ENCODE results near the gene GPR42. TPM values are rescaled to one million over a fixed set of nuclear protein-coding genes. Genes with fewer than 3 reads are reported as not detected.
A peak's percentile ranks its signal among the peaks of the same experiment; 100 is the strongest.

Gene GPR42
- total and polyA plus RNA-seq, 11 donors: not detected

- no peaks in the 10 kb centered on the region for H3K9me3 ChIP-seq
- no peaks in the 10 kb centered on the region for H3K27me3 ChIP-seq
- H3K36me3 ChIP-seq: no peaks in the 10 kb centered on the region
- DNase-seq: no peak
- no peak for ATAC-seq
- no peak overlapping the region for H3K4me3 ChIP-seq
- TF ChIP-seq CTCF (IDR thresholded peaks at IDR 0.05) (no peak), POLR2A (IDR thresholded peaks at IDR 0.05) (no peak)
- WGBS, 4 donors: 54 to 69% (median 63%) methylated on average over 6 of the region's 6 CpGs
- peaks cover 0 to 10% (median 0%) of the 10 kb centered on the region in 12 donors for H3K4me1 ChIP-seq
- intact Hi-C loops (cut with DNase I): no loop called here
- H3K27ac ChIP-seq: no peak overlapping the region
These were observed 26.2 kb downstream of the GPR42 start for GRCh38 chr19:35397064-35397463.

- no peak for ATAC-seq
- H3K36me3 ChIP-seq: no peaks in the 10 kb centered on the region
- intact Hi-C loops (cut with DNase I): no loop called here
- H3K4me1 ChIP-seq: peaks cover 0 to 18% (median 1%) of the 10 kb centered on the region in 12 donors
- DNase-seq: no peak
- H3K27me3 ChIP-seq: no peaks in the 10 kb centered on the region
- peak overlapping the region in 1 of 12 donors; percentile 42 for H3K27ac ChIP-seq
- no peaks in the 10 kb centered on the region for H3K9me3 ChIP-seq
- H3K4me3 ChIP-seq: no peak overlapping the region
- no peak for TF ChIP-seq CTCF (IDR thresholded peaks at IDR 0.05)
- no peak for TF ChIP-seq POLR2A (IDR thresholded peaks at IDR 0.05)
- WGBS, 4 donors: 88 to 94% (median 90%) methylated on average over 12 of the region's 12 CpGs
These were observed 27.7 kb downstream of the GPR42 start for GRCh38 chr19:35398570-35398969.

DNA sequence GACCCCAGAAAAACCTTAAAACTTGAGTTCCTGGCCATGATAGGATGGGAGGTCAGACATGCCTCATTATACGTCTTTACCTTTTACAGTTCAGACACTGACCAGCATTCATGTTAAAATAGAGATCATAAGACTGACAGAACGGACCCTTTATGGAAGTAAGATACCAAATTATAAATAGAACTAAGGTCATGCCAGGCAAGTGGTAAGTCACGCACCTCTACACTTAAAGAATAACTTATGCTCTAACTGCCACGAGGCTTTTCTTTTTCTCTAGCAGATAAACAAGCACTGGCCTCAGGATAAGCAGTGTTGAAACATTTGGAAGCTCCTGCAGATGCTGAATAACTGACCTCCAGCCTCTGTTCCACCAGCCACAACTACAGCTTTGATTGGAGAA, 28.4 kb downstream of the GPR42 start:
- 37 to 50% (median 45%) methylated on average over 4 of the region's 4 CpGs for WGBS, 4 donors
- H3K27me3 ChIP-seq: no peaks in the 10 kb centered on the region
- TF ChIP-seq POLR2A (IDR thresholded peaks at IDR 0.05): no peak
- no peak for TF ChIP-seq CTCF (IDR thresholded peaks at IDR 0.05)
- no peak overlapping the region for H3K4me3 ChIP-seq
- peak in 1 of 4 donors; percentile 52 for ATAC-seq
- DNase-seq: no peak
- no peaks in the 10 kb centered on the region for H3K9me3 ChIP-seq
- intact Hi-C loops (cut with DNase I): no loop called here
- peaks cover 0 to 18% (median 1%) of the 10 kb centered on the region in 12 donors for H3K4me1 ChIP-seq
- H3K27ac ChIP-seq: peak overlapping the region in 1 of 12 donors; percentile 42
- H3K36me3 ChIP-seq: no peaks in the 10 kb centered on the region

DNA sequence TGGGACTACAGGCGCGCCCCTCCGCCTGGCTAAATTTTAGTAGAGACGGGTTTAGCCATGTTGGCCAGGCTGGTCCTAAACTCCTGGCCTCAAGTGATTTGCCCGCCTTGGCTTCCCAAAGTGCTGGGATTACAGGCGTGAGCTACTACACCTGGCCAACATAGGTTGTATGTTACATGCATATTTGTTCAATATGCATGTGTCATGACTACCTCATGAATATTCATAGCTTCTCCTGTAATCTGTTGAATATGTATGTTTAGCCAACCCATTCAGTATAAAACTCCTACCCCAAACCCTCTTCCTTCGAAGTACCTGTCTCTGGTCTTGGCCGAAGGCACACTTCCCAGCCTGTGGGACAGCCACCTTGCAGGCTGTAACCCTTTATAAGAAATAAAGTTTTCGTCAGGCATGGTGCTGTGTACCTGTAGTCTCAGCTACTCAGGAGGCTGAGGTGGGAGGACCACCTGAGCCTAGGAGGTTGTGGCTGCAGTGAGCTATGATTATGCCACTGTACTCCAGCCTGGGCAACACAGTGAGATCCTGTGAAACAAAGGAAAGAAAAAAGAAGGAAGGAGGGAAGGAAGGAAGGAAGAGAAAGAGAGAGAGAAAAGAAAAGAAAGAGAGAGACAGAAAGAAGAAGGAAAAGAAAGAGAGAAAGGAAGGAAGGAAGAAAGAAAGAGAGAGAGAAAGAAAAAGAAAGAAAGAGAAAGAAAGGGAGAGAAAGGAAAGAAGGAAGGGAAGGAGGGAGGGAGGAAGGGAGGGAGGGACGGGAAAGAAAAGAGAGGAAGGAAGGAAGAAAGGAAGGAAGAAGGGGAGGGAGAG, 29.3 kb downstream of the GPR42 start:
- H3K9me3 ChIP-seq: no peaks in the 10 kb centered on the region
- H3K27ac ChIP-seq: peak overlapping the region in 1 of 12 donors; percentile 42
- ATAC-seq (no peak), DNase-seq (no peak)
- intact Hi-C loops (cut with DNase I): no loop called here
- no peaks in the 10 kb centered on the region for H3K36me3 ChIP-seq
- WGBS, 4 donors: 82 to 93% (median 84%) methylated on average over 10 of the region's 10 CpGs
- TF ChIP-seq CTCF (IDR thresholded peaks at IDR 0.05) (no peak), POLR2A (IDR thresholded peaks at IDR 0.05) (no peak)
- H3K27me3 ChIP-seq: no peaks in the 10 kb centered on the region
- H3K4me1 ChIP-seq: peaks cover 0 to 18% (median 1%) of the 10 kb centered on the region in 12 donors
- H3K4me3 ChIP-seq: no peak overlapping the region

Data from heart left ventricle (tissue), 16 donors.